GM21528 (cell line): ENCODE measurements around the gene INSM1.
A peak's percentile ranks its signal among the peaks of the same experiment; 100 is the strongest.
"Not testable (repeated sequence)": the region's sequence is repeated elsewhere in the genome, so short reads cannot be mapped to it uniquely, and the experiment has no call there.

ENCODE experiments used
- ATAC-seq: cut with Tn5 transposase; IDR thresholded peaks from one replicate; pipeline ENCODE4 v1.9.1; 2021; ENCODE audit warnings: mild to moderate bottlenecking, moderate library complexity; ENCODE audit not compliant: unreplicated experiment, low FRiP score

Gene INSM1

GRCh38 chr20:20367575-20368417, at the start of gene INSM1:
TSS of gene INSM1 (plus strand) at chr20:20368104. CDS start at chr20:20368268, 164 bp downstream.
- no peak for ATAC-seq

GRCh38 chr20:20318365-20319161, 49.3 kb upstream of the INSM1 start:
- no peak for ATAC-seq

GRCh38 chr20:20321134-20321533, 46.8 kb upstream of the INSM1 start:
- ATAC-seq: no peak

GRCh38 chr20:20321917-20322316, 46.0 kb upstream of the INSM1 start:
- ATAC-seq: no peak

- no peak for ATAC-seq
Measured at GRCh38 chr20:20322912-20323311, 45.0 kb upstream of the INSM1 start.

GRCh38 chr20:20327746-20328145, 40.2 kb upstream of the INSM1 start:
- no peak for ATAC-seq

- ATAC-seq: no peak
Measured at GRCh38 chr20:20329564-20329963, 38.3 kb upstream of the INSM1 start.

- no peak for ATAC-seq
Measured at GRCh38 chr20:20331156-20331555, 36.7 kb upstream of the INSM1 start.

GRCh38 chr20:20331817-20332216, 36.1 kb upstream of the INSM1 start:
- ATAC-seq: no peak

- ATAC-seq: no peak
Measured at GRCh38 chr20:20333866-20334265, 34.0 kb upstream of the INSM1 start.

- ATAC-seq: peak; percentile 95
Measured at GRCh38 chr20:20334489-20334888, 33.4 kb upstream of the INSM1 start.

GRCh38 chr20:20338133-20338730, 29.7 kb upstream of the INSM1 start:
- ATAC-seq: no peak

- no peak for ATAC-seq
Measured at GRCh38 chr20:20340443-20340842, 27.5 kb upstream of the INSM1 start.

- ATAC-seq: no peak
Measured at GRCh38 chr20:20341371-20341770, 26.5 kb upstream of the INSM1 start.

GRCh38 chr20:20342066-20342465, 25.8 kb upstream of the INSM1 start:
- ATAC-seq: no peak

GRCh38 chr20:20343932-20344331, 24.0 kb upstream of the INSM1 start:
- ATAC-seq: no peak

- ATAC-seq: no peak
Measured at GRCh38 chr20:20344476-20344875, 23.4 kb upstream of the INSM1 start.

GRCh38 chr20:20353576-20353975, 14.3 kb upstream of the INSM1 start:
- ATAC-seq: no peak

GRCh38 chr20:20355503-20355902, 12.4 kb upstream of the INSM1 start:
- not testable (repeated sequence) for ATAC-seq

- ATAC-seq: no peak
Measured at GRCh38 chr20:20358801-20359200, 9.1 kb upstream of the INSM1 start.

- no peak for ATAC-seq
Measured at GRCh38 chr20:20359628-20360027, 8.3 kb upstream of the INSM1 start.
